ENCODE measurements around the gene MIA2. TPM values are rescaled to one million over a fixed set of nuclear protein-coding genes. Genes with fewer than 3 reads are reported as not detected.

MIA2 gene
- polyA plus RNA-seq, 3 donors = 63.0 to 82.0 (median 77.6) TPM

DNA sequence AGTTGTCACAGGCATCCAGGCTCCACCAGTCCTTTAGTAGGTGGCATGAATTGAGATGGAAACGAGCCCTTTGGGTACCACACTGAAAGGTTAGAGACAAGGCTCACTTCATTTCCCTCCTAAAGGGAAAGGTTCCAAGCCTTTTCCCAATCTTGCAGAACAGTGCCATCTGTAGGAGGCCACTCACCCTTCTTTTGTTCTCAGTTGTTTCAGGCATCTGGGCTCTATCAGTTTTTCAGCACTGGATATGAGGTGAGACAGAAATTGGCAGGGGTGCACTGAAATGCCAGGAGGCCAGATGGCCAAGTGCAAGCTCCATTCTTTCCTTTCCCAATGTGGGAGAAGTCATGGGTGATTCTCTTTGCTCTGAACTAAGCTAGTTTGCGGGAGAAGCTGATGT, 183.3 kb downstream of the MIA2 start:
- DNase-seq (ENCODE audit: extremely low read depth in 1 of 11, low read depth in 9 of 11, low spot score in 4 of 11) = no peak

DNA sequence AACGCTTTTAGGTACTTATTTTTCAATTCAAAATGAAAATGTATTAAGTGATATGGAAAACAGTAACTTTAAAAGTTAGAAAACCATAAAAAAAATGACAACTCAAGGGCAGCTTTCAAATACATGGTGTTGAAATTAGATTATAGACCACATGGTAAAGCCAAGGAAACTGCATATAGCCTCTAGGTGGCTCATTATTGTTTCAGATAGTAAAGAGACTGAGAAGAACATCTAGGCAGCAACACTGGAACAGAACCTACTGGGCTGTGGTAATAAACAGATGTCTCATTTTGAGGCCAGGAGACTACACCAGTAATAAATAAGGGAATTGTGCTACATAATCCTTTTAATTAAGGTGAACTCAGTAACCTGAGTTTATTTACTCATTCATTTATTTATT, 185.6 kb downstream of the MIA2 start:
- DNase-seq (ENCODE audit: extremely low read depth in 1 of 11, low read depth in 9 of 11, low spot score in 4 of 11) = no peak

DNA sequence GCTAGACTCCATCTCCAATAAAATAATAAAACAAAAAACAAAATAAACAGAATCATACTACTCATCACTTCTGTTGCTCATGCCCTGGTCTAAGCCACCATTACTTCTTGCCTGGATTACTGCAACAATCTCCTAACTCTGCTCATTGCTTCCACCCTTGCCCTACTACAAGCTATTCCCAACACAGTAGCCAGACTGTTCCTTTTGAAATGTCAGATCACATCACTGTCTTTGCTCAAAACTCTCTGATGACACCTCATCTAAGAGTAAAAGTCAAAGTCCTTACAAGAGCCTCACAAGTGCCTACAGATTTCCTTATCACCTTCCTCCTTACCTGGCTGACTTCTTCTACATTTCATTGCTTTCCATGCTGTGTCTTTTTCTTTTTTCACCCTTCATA, 188.5 kb downstream of the MIA2 start:
- no peak for DNase-seq (ENCODE audit: extremely low read depth in 1 of 11, low read depth in 9 of 11, low spot score in 4 of 11)

DNA sequence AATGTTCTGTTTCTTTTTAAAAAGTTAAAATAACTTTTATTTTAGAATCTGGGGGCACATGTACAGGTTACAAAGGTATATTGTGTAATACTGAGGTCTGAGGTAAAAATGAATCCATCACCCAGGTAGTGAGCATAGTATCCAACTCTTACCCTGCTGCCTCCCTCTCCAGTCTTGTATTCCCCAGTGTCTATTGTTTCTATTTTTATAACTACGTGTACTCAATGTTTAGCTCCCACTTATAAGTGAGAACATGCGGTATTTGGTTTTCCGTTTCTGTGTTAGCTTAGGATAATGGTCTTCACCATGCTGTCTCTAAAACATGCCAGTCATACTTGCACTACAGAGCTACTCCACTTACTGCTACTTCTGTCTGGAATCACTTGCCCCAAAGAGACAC, 190.1 kb downstream of the MIA2 start:
- no peak for DNase-seq (ENCODE audit: extremely low read depth in 1 of 11, low read depth in 9 of 11, low spot score in 4 of 11)

DNA sequence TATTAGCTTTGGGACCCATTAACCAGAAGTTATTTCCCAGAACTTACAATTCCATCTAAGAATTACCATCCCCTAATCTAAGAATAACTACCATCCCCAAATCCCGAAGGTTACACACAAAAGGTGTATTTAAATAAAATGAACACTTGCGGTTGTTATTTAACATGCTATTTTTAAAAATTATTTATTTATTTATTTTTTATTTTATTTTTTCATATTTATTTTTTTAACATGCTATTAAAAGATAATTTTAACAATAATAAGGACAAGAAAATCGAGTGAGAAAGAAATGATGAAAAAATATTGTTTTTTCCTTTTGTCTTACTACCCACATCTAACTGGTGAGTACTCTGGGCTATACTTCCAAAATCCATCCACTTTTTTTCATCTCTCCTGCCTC, 192.2 kb downstream of the MIA2 start:
- DNase-seq (ENCODE audit: extremely low read depth in 1 of 11, low read depth in 9 of 11, low spot score in 4 of 11) = no peak

DNA sequence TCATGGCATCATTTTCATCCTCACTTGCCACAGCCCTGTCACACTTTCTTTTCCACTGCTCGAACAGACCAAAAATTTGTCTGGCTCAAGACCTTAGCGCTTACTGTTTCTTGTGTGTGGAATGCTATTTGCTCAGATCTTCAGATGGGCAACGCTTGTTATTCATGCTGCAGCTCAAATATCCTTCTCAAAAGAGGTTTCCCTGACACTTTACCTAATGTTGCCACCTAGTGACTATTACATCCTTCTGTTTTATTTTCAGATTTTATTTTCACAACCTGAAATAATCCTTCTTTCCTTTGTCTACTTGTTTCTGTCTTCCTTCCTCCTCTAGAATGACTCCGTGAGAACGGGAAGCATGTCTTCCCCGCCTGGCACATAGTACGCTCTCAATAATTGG, 192.9 kb downstream of the MIA2 start:
- peak in 2 of 11 donors; percentile 17 to 19 for DNase-seq (ENCODE audit: extremely low read depth in 1 of 11, low read depth in 9 of 11, low spot score in 4 of 11)

DNA sequence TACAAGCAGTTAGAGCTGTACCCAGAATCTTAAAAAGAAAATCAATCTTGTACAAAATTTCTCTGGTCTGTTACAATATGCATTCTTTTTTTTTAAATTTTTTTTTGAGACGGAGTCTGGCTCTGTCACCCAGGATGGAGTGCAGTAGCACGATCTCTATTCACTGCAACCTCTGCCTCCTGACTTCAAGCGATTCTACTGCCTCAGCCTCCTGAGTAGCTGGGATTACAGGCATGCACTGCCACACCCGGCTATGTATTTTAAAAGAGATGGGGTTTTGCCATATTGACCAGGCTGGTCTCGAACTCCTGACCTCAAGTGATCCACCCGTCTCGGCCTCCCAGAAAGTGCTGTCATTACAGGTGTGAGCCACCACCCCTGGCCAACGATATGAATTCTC, 194.4 kb downstream of the MIA2 start:
- DNase-seq (ENCODE audit: extremely low read depth in 1 of 11, low read depth in 9 of 11, low spot score in 4 of 11) = no peak

DNA sequence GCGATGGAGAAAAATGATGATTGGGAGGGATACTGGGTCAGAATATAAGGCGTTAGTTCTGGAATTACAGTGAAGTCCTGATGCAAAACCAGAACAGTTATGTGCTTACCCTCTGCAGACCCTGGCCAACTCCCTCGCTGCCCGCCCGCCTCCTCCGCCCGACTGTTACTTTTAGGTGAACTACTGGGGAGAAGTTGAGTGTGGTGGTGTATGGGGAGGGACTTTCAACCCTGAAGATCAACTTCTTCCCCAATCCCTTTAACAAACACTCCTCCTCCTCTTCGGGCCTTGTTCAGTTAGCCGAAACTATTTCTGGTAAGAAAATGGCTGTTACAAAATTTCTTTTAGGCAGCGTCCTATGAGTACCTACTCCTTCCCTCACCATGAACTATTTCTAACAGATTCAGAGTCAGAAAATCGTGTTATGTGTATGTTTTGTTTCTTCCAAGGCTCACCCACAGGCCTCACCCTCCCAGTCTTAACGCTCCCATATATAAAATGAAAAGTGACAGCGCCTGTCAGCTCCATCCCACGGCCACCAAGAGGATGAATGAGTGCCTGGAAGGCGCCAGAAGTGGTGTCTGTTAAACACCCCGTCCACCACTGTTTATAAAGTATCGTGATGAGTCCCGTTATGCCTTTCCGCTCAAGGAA, 197.2 kb downstream of the MIA2 start:
- peak in 4 of 11 donors; percentile 3 to 24 (median 11) for DNase-seq (ENCODE audit: extremely low read depth in 1 of 11, low read depth in 9 of 11, low spot score in 4 of 11)

DNA sequence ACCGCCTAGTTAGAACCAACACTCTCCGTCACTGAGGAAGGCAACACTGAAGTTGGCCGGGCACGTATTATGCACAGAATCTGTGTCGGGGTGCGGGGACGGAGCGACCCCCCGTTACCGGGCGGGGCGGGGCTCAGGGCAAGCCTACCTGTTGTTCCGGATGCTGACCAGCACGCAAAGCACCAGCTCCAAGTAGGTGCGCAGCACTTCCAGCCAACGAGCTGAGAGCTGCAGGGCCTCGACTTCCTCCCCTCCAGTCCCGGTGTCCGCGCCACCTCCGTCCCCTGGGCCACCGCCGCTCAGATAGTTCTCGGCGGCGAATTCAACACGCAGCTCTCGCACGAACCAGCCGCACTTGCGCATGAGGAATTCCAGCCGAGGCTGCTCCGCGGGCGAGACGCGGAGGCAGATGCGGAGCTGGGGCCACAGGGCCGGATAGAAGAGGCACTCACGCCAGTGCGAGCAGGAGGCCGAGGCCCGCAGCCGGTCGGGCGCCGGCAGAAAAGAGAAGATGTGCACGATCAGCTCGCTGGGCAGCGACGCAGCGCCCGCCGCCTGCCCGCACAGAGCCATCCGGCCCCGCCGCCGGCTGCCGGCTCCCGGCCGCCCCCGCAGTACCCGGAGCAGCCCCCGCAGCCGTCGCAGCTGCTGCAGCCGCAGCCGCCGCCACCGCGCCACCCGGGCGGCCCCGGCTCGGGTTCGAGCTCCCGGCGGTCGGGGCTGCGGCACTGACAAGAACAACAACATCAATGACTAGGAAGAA, 197.9 kb downstream of the MIA2 start:
- peak in 8 of 11 donors; percentile 20 to 41 (median 30) for DNase-seq (ENCODE audit: extremely low read depth in 1 of 11, low read depth in 9 of 11, low spot score in 4 of 11)

DNA sequence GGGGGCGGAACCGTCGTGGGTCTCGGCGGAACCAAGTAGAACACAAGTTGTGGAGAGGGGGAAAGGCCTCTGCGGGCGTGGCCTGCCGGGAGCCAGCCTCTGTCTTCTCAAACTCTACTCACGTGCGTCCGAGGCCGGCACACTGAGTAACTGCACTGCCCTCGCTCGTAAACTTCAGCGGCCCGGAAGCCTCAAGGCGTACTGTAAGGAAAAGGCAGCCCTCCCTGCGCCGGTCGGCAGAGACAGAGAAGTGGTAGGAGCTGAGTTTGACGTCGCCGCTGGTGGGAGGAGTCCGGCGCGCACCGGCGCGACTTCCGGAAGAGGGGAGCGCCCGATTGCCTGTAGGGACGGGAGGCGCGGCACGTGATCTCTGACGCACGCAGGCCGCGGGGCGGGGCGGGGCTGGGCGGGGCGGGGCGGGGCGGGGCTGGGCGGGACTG, 198.5 kb downstream of the MIA2 start, which contains the start of gene FBXO33:
FBXO33 (minus strand) TSS at position 255 of the 440 bp plus-strand sequence. CDS start 271 bp downstream, outside the sequence.
- DNase-seq (ENCODE audit: extremely low read depth in 1 of 11, low read depth in 9 of 11, low spot score in 4 of 11) = peak; percentile 91 to 94 (median 93)

DNA sequence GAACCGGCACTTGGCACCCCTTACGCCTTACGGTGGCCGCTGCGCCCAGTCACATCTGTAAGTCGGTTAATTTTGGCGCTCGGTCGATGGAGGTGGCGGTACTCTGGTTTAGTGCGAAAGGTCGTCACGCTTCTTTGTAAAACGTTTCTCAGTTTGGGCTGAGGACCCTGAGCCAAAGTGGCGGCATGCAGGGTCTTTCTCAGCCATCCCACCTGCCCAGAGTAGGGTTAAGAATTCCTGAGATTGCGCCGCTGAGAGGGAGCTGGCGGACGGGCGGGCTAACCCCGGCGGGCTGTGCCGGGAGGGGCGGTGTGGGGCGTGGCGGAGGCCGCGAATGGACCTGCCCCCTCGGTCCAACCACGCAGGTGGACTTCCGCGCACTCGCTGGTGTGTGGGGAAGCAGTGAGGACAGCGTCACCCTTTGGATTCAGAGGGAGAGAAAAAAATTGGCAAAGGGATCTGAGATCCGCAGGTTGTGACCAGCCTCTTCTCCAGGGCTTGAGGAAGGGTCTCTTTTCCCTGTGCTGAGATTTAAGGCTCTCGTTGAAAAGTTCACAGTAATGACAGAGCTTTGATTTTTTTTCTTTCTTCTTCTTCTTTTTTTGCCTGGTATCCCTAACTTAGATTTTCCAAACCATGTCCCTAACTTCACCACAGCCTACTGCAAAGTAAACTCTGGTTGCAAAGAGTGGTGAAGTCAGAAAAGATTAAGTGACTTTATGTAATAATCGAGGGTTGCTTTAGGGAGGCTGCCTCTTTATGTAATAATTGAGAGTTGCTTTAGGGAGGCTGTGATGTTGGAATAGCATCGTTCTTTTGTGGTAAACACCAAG, 199.1 kb downstream of the MIA2 start:
- DNase-seq (ENCODE audit: extremely low read depth in 1 of 11, low read depth in 9 of 11, low spot score in 4 of 11) = peak; percentile 70 to 87 (median 83)

DNA sequence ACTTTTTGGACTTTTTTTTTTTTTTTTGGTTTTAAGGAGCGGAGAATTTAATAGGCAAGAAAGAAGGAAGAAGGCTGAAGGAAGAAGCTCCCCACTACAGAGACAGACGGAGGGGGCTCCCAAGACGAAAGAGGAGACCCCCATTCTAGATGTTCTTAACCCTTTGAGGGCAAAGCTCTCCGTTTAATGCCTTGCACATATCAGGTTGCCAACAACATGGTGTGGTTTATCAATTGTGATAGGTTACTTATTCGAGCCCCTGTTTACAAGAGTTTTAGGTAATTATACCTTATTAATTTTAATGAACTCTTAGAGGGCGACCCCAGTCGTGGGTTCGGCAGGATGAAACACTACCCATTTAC, 199.7 kb downstream of the MIA2 start:
- peak in 1 of 11 donors; percentile 20 for DNase-seq (ENCODE audit: extremely low read depth in 1 of 11, low read depth in 9 of 11, low spot score in 4 of 11)

DNA sequence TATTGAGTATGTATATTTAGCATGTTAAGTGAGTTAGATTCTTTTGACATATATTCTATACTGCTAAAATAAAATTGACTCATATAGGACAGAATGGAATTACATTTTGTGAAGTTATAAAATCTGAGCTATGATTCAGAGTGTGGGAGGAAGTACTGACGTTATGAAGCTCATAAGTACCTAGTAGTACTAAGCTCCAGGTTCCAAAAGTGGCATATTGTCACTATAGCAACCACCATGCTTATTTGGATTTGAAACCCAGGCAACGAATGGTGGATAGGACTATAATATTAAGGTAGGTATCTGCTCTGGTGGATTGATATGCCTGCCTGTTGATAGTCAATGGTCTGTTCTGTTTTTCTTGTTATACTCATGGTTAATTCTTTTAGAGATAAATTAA, 200.7 kb downstream of the MIA2 start:
- DNase-seq (ENCODE audit: extremely low read depth in 1 of 11, low read depth in 9 of 11, low spot score in 4 of 11) = no peak

DNA sequence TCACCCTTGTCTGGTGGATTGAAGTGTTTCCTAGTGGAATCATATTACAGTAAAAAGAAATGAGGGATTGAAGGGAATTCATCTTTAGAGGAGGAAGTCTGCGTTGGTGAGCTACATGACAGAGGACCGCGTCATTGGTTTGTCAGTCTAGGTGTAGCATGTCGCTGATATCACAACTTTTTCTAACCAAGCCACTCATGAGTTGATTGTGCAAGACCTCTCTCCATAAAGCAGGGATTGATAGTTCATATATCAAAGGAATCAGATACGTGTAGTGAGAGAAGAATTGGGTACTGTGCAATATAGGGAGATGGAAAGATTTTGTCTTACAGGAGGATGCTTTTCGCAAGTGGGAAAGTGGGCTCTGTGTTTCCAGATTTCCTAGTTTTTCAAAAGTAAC, 201.5 kb downstream of the MIA2 start:
- no peak for DNase-seq (ENCODE audit: extremely low read depth in 1 of 11, low read depth in 9 of 11, low spot score in 4 of 11)

Other genes with a start within 250 kb of the MIA2 start
- 10 to 100 TPM; 67.4 to 71.0 (median 69.0) TPM for gene SEC23A, start 130.7 kb upstream of the MIA2 start, polyA plus RNA-seq (ENCODE audit: insufficient read length in 3 of 3)
- gene GEMIN2, start 119.6 kb upstream of the MIA2 start, polyA plus RNA-seq (ENCODE audit: insufficient read length in 3 of 3) = 10 to 100 TPM; 20.8 to 26.9 (median 24.3) TPM
- gene TRAPPC6B, start 63.6 kb upstream of the MIA2 start, polyA plus RNA-seq (ENCODE audit: insufficient read length in 3 of 3) = 10 to 100 TPM; 29.9 to 32.8 (median 32.5) TPM
- 100 to 1,000 TPM; 163 to 227 (median 199) TPM for gene PNN, start 58.7 kb upstream of the MIA2 start, polyA plus RNA-seq (ENCODE audit: insufficient read length in 3 of 3)
- 10 to 100 TPM; 10.3 to 12.6 (median 11.8) TPM for gene FBXO33, start 198.5 kb downstream of the MIA2 start, polyA plus RNA-seq (ENCODE audit: insufficient read length in 3 of 3)